G401 (cell line): ENCODE results near the gene ANO6. TPM values are rescaled to one million over a fixed set of nuclear protein-coding genes. Genes with fewer than 3 reads are reported as not detected.
"Not testable (repeated sequence)": the region's sequence is repeated elsewhere in the genome, so short reads cannot be mapped to it uniquely, and the experiment has no call there.

ENCODE experiments used
- DNase-seq: peaks from one replicate; pipeline ENCODE4 v3.0.0-alpha.2; 2015; ENCODE audit warnings: low spot score
- in situ Hi-C: cut with HindIII; loops from 2 replicates; pipeline ENCODE4 v1.10.0; 2016; ENCODE audit warnings: low sequenced_read_pairs, mixed read lengths
- total RNA-seq: library from RNA; depleted of rRNA; stranded (reverse); fragments of >200 nt; shearing (Covaris generic); gene quantifications from 2 replicates; pipeline ENCODE4 v1.2.3, GENCODE V29; 2014

The ANO6 gene
- total RNA-seq, 1 experiment from 2014 or later: 25.8 TPM

DNA sequence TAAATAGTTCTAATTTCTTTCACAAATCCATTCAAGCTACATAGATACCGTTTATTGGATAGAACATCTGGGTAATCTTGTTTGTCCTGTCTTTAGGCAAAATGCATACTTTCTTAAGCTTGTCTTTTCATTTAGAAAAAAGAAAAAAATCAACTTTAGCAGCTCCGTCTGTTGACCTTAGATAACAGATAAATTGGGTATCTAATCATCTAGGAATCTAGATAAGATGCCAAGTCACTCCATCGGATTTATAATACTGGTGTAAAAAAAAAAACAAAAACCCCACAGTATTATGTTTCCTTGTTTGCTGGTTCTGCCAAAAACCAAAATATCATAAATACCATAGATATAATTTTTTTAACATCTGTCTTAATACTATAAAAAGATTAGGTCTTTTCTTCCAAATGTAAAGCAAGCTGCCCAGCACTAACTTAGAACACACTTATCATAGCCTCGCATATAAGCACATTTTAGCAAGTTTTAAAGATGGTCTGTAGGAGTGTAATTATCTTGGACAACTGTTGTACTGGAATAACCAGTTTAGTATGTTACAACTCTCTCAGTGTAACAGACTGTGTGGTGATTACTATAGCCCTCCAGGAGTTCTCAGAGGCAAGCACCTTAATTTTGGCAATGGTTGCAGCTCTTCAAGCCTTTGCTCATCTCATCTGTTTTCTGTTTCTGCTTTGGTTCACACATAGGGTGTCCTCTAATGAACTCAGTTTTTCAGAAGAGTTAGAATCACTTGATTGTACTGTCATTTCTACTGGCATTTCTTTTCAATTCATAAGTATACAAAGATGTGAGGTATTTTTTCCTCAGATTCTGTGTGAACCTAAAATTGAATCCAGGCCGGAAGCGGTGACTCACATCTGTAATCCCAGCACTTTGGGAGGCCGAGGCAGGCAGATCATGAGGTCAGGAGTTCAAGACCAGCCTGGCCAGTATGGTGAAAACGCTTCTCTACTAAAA, 83.1 kb downstream of the ANO6 start:
- in situ Hi-C loops: no loop called here
- no peak for DNase-seq

DNA sequence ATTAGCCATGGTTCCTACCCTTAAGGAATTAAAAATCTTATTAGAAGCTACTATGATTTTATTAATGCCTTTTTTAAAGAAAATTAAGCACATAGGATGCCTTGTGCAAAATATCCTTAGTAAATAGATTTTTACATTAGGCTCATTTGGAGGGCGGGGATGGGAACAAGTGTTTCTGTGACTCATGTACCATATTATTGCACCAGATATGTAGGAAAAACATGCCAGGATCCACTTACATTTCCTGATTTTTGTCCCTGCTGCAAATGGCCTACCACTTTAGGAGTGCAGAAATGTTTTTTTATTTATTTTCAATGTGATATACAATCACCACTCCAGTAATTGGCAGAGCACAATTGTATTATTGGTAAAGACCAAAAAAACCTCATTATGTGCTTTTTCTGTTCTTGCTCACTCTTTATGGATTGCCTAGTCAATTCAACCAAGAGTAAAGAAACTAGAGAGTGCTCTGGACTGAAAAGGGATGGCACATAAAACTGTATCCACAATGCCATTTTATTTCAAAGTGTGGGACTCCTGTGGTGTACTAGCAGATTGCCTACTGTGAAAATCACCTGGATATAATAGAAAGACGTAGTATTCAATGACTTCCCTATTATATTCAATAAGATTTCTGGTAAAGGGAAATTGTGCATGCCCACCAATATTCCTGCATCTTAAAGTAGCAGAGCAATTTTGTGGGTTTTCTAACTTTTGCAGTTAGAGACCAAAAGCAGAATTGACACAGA, 86.9 kb downstream of the ANO6 start:
- DNase-seq: no peak
- in situ Hi-C loops: no loop called here

DNA sequence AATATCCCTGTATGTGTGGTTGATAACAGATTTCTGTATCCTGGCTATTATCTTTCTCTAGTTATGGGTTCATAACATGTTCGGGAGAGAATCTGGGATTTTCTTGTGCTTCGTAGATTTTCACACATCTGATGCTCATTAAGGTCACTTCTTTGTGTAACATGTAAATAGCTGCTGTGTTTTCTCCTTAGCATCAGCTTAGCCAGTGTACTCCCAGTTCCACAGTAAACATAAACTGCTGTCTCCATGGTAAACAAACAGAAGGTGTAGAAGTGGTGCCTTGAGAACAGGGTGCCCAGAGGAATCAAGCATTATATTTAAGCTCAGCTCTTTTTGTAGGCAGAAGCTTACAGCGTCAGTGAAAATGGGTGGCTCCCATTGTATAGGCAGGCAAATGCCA, 88.0 kb downstream of the ANO6 start:
- in situ Hi-C loops: no loop called here

DNA sequence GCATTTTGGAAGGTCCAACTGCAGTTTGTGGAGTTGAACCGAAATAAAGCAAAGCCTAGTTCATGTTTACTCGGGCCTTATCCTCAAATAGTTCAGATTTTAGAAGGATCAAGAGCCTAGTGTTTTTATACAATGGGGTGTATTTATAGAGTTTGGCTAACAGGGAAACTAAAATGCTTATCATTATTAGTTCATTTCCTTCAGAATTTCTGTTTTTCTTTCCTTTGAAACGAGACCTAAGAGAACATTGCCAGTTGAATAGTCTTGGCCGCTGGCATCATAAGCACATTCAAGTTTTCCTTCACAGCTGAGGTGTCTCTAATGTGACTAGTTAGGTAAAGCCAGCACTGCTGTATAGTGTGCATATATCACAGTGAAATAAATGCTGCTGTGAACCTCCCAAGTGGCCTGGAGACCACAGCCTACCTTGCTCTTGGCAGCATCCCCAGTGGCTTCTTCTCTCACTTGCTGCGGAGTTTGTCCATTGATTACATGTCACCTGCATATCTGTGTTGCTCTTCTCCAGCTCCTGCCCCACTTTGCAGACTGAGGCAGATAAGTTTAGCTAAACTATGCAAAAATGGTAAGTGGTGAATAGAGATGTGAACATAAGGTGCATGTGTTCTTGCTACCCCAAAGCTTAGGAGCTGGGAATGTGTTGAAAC, 88.8 kb downstream of the ANO6 start:
- in situ Hi-C loops: no loop called here
- DNase-seq: no peak

More for the DNA sequence above, 88.0 kb downstream of the ANO6 start:
- no peak for DNase-seq

DNA sequence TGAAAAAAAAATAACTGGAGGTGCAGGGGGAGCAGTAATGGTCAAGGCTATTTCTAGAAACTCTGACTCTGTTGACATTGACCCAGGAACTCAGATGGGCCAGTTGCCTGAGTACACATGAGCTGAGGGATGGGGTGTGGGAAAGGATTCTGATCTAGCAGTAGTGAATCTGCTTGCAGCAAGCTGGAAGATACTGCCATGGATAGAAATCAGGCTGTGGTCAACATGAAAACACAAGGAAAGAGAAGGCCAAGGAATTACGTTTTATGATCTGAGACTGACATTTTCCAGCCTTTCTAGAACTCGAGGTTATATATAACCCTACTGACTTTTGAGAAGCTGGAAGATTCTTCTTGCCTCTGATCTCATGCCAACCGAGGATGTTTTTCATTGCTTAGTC, 90.0 kb downstream of the ANO6 start:
- in situ Hi-C loops: no loop called here
- no peak for DNase-seq

DNA sequence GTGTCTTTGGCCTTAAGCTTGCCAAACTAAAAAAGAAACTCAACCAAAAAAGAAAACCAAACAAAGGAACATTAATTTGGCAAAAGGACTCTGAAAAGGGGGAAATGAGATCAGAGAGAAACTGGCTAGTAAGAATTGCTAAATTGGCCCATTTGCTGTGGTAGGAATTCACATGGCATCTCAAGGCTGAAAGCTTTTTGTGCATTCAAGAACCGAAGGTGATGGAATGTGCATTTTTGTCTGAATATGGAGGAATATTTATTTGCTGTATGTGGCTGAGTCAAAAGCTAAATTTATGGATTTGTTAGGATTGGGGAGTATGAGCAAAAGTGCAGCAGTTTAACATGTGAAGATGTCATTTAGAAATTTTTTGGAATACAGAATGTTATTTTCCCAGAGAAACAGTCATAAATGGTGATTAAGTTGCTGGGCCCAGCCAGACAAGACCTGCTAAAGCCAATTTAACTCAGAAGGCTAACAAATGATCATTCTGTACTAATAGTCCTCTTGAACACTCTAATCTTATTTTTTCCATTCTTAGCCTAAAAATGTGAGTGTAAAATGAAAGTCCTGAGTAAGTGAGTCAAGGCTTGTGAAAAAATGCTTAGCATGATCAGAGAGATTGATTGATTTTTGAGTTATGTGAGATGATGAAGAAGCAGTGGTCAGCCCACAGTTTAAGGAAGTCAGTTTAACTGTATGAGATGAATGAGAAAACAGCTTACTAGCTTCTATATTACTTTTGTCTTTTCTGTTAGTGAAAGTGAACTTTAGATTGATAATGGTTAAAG, 94.1 kb downstream of the ANO6 start:
- in situ Hi-C loops: no loop called here
- no peak for DNase-seq

DNA sequence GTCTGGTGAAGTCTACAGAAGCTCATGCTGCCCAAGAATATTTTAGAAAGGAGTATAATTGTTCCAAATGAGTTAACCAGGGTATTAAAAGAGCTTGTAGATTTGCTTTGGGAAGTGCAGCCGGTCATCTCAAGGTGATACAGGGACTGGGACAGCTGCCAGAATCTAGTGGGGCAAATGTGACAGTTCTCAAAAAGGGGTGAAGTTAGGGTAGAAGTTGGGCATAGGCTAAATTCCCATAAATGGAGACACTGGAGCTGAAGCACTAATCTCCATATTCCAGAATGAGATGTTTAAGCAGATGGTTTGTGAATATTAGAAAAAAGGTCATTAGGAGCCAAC, 94.7 kb downstream of the ANO6 start:
- DNase-seq: no peak
- in situ Hi-C loops: no loop called here

DNA sequence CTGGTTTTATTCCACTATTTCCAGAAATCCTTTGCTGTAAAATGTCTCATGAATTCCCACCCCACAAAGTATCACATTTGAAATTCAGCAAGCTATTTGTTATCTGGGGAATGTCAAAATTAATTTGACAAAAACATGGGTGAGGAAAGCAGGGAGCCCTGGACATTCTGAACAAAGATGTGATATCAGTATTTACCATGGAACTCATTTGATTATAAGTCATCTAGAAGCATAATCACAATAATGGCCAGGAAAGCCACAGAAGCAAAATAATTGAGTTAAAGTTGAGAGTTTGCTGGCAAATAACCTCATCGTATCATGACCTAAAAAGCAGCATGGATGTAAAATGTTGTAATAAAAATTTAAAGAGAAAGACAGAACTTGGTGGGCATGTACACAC, 96.1 kb downstream of the ANO6 start:
- in situ Hi-C loops: no loop called here
- DNase-seq: no peak

DNA sequence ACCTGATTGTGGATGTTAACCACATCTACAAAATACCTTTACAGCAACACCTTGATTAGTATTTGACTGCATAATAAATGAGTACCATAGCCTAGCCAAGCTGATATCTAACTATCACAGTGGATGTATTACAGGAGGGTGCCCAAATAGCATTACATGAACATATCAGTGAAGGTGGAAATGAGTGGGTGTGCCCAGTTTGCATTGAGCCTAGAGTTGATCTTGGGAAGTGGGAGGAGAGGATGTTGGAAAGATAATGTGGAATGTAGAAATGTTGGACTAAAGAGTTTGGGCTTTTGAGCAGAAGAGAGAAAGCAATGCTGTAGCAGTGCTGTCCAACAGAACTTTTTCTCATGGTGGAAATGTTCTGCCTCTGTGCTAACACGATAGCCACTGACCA, 98.9 kb downstream of the ANO6 start:
- no peak for DNase-seq
- in situ Hi-C loops: no loop called here

DNA sequence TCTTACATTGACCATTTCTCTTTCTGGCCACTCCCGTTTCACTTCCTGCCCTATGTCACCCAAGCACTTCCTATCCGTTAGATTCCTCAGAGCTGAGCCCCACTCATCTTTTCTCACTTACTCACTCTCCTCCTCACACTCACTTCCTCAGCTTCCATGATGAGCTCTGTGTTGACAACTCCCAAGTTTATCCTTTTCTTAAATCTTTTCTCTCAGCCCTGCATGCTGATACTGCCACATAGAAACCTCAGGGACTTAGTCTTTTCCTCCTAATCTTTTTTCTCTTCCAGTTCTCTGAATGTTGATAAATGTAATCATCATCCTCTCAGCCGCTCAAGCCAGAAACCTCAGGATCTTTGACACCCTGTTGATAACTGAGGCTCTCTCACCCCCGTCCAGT, 99.6 kb downstream of the ANO6 start:
- in situ Hi-C loops: no loop called here
- DNase-seq: no peak

DNA sequence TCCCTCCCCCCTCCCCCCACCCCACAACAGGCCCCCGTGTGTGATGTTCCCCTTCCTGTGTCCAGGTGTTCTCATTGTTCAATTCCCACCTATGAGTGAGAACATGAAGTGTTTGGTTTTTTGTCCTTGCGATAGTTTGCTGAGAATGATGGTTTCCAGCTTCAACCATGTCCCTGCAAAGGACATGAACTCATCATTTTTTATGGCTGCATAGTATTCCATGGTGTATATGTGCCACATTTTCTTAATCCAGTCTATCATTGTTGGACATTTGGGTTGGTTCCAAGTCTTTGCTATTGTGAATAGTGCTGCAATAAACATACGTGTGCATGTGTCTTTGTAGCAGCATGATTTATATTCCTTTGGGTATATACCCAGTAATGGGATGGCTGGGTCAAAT, 101.4 kb downstream of the ANO6 start:
- in situ Hi-C loops, DNase-seq: not testable (repeated sequence)

DNA sequence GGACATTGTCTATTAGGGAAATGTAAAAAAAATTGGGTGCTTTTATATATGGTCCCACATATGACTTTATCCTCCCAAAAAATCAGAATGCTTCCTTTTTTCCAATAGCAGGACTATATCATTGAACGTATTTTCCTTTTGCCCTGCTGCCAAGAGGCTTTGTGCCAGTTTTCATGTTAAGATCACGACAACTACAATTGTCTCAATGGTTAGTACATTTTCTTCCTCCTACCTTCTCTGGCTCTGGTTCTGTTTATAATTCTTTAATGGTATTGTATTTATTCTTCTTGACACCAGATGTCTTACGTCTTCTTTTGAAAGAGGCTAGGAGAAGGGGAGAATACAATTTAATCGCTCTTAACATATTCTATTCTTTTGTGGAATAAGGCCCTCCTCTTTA, 106.9 kb downstream of the ANO6 start:
- in situ Hi-C loops: no loop called here
- no peak for DNase-seq

DNA sequence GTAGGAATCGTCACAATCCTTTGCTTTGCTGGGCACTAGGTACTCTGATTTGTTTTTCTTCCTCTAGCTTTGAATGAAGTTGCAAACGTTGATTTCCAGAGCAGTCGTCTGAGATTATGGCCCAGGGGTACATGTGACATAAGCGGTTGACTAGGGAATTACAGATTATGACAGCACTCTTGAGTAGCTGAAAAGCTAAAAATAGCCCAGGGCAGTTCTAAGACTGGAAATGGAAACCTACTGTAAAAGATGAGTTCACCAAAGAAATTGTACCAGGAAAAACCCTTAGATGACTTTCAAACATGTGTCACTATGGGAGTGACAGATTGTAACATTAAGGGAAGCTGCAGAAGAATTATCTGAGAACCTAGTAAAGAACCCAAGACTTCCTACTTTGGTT, 108.5 kb downstream of the ANO6 start:
- in situ Hi-C loops: no loop called here
- no peak for DNase-seq

DNA sequence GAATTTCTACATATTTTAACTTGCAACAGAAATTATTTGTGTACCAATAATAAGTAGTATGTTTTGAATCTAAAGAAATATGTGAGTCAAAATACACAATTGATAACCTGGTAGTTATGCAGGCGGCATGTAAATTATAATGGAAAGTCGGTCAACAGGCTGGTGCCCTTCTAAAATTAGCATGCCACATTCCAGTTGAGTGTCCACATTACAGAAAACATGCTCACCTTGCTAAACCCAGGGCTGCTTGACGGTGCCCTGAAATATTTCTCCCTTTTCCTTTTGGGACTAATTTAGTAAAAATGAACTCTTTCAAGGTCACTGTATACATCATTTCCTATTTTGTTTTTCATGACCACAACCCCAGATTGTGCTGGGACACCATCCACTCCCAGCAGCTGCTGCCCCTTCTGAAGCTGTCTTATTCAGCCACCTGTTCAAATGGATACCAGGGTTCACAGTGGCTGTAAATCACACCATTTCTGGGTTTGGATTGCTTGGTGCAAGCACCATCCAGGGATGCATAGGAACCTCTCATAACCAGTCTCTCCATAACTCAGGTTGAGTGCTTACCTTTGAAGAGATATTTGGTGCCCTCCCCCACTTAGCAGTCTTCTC, 110.6 kb downstream of the ANO6 start:
- in situ Hi-C loops: no loop called here
- DNase-seq: no peak

DNA sequence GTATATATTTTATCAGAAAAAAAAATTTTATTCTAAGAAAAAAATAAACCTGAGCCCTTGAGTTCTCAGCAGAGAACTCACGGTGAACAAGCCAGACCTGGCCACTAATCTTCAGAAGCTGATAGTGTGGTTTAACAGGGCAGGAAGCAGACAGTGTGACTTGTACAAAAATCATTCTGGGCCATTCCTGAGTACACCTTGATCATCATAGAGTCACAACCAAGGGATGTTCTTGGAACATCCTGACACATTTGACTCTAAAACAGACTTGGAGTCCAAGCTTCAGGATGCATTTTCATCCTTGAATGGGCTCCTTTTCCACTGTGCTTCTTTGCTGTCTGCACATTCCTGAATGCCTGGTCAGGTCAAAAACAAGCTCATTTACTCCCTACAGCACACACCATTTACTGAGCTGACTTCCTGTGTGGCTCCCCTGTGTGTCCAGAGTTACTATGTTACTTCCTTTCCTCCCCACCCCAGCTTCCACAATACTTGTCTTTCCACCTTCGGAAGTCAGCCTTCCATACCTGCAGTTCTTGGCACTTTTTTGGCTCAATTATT, 112.0 kb downstream of the ANO6 start:
- in situ Hi-C loops: no loop called here
- DNase-seq: no peak

DNA sequence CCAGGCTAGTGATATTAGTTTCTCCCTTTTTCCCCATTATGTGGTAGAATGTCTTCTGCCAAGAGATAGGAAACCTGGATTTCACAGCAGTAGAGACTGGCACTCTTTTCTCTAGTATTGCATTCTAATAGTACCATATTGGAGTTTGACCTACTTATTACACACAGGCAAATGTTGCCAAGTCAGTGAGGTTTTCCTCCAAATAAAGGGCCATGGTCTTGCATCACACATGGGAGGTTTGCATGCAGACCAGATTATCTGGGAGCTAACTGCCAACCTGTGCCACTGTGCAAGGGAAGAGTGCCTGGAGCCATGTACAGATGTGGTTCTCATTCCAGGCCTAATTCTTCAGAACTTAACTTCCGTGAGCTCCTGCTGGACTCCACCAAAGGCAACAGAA, 113.3 kb downstream of the ANO6 start:
- in situ Hi-C loops: no loop called here
- DNase-seq: peak; percentile 8

DNA sequence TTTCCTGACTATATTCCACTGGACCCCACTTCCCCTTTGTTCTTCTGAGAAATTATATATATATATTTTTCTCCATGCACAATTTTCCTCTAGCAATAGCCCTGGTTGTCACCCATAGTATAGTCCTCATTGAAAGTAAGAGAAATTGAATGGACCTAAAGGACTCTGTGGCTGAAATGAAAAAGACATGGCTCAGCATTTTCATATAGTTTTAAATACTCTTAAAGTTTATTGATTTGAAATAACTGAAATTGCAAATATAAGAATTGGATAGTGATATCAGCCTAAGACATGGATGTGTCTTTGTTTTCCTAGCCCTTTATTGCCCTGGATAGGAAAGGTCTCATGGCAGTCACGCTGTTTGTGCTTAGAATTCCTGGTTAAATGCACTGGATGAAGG, 113.8 kb downstream of the ANO6 start:
- no peak for DNase-seq
- in situ Hi-C loops: no loop called here

DNA sequence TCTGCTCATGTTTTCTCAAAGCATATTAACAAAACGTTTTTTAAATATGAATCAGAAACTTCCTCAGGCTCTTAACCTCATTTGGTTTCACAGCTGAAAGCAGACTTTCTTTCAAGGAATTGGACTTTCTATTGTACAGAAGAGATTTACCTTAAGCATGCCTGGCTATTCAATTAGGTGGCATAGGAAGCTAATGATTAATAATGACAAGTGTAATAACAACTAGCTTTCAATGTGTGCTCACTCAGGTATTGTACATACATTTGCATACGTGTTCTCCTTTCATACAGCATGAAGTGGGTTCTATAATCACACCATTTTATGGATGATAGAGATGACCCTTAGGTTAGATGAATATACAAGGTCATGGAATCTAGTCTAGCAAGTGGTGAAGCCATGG, 115.7 kb downstream of the ANO6 start:
- in situ Hi-C loops: no loop called here
- no peak for DNase-seq

DNA sequence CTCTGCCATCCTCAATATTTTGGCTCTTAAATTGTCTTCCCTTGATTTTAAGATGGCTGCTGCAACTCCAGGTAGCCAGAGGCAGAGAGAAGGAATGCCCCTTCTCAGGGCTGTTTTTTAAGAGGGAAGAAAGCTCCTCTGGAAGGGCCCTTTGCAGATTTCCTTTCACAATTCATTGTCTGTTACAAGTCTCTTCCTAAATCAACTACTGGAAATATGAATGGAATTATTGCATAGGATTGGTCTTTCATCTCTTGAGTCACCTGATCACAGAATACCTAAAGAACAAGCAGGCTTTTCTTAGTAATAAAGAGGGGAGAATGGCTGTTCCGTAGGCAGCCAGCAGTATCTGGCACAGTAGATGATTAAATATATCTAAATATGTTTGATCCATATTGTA, 118.5 kb downstream of the ANO6 start:
- in situ Hi-C loops: no loop called here
- no peak for DNase-seq
